Measurements from ENCODE around the gene BHLHE40.

BHLHE40 gene

GRCh38 chr3:5007873-5008272 lies 28.6 kb downstream of the BHLHE40 start:
- no peaks in the 10 kb centered on the region for H3K9me3 Mint-ChIP-seq
- H3K4me3 Mint-ChIP-seq = no peak overlapping the region
- no peaks in the 10 kb centered on the region for H3K27me3 Mint-ChIP-seq
- H3K36me3 Mint-ChIP-seq = no peaks in the 10 kb centered on the region
- H3K4me1 Mint-ChIP-seq = peaks cover 41% of the 10 kb centered on the region
- H3K27ac Mint-ChIP-seq = peak overlapping the region; percentile 98
- DNase-seq (ENCODE audit: low spot score in 2 of 2) (no peak), ATAC-seq (ENCODE audit: low read depth) (no peak)

- no peaks in the 10 kb centered on the region for H3K9me3 Mint-ChIP-seq
- no peak overlapping the region for H3K27ac Mint-ChIP-seq
- H3K4me3 Mint-ChIP-seq = no peak overlapping the region
- H3K27me3 Mint-ChIP-seq = no peaks in the 10 kb centered on the region
- no peak for ATAC-seq (ENCODE audit: low read depth)
- no peak for DNase-seq (ENCODE audit: low spot score in 2 of 2)
- H3K4me1 Mint-ChIP-seq = peaks cover 50% of the 10 kb centered on the region
- no peaks in the 10 kb centered on the region for H3K36me3 Mint-ChIP-seq
These were observed 30.4 kb downstream of the BHLHE40 start for GRCh38 chr3:5009506-5010109.

- no peak overlapping the region for H3K27ac Mint-ChIP-seq
- no peaks in the 10 kb centered on the region for H3K27me3 Mint-ChIP-seq
- no peak overlapping the region for H3K4me3 Mint-ChIP-seq
- no peaks in the 10 kb centered on the region for H3K36me3 Mint-ChIP-seq
- peaks cover 54% of the 10 kb centered on the region for H3K4me1 Mint-ChIP-seq
- H3K9me3 Mint-ChIP-seq = no peaks in the 10 kb centered on the region
- ATAC-seq (ENCODE audit: low read depth) (no peak), DNase-seq (ENCODE audit: low spot score in 2 of 2) (no peak)
These were observed 30.9 kb downstream of the BHLHE40 start for GRCh38 chr3:5010140-5010539.

DNA sequence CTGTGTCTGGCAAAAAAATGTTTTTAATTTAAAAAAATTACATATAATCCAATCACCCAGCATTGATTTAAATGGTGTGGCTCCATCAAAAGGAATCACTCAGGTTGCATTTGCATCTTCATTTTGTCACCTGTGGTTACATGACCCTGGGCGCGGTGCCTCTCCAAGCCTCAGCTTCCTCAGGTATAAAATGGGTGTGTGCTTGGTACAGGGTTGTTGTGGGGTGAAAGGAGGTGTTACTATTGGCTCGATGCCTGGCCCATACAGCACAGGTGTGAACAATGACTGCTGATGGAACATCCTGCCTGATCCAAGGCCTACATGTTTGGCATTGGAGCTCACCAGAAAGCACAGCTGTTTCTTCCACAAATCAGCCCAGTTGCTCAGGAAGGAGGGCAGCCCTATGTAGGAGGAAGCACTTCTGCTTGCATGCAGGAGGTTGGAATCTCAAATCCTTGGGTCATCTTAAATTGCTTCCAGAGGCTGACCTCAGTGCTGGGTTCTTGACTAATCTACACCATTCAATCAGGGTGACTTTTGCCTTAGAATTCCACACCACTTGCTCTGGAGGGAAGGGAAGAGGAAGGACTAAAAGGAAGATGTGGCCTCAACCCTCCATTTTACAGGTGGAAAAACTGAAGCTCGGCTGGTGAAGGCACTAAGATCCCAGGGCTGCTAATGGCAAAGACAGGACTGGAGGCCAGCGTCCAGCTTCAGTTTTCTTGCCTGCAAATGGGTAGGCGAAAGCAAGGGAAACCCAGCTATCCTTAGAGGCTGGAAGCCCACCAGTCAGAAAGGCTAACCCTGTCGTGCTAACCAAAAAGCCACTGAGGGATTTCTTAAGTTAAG lies 31.7 kb downstream of the BHLHE40 start:
- H3K9me3 Mint-ChIP-seq = no peaks in the 10 kb centered on the region
- H3K27me3 Mint-ChIP-seq = no peaks in the 10 kb centered on the region
- H3K36me3 Mint-ChIP-seq = no peaks in the 10 kb centered on the region
- DNase-seq (ENCODE audit: low spot score in 2 of 2) = no peak
- peak overlapping the region; percentile 68 for H3K4me3 Mint-ChIP-seq
- H3K27ac Mint-ChIP-seq = peak overlapping the region; percentile 93
- no peak for ATAC-seq (ENCODE audit: low read depth)
- H3K4me1 Mint-ChIP-seq = peaks cover 55% of the 10 kb centered on the region

GRCh38 chr3:5011555-5012256 lies 32.5 kb downstream of the BHLHE40 start:
- Mint-ChIP-seq H3K27me3 (no peaks in the 10 kb centered on the region), H3K4me3 (peak overlapping the region; percentile 55), H3K4me1 (peaks cover 59% of the 10 kb centered on the region), H3K9me3 (no peaks in the 10 kb centered on the region), H3K36me3 (no peaks in the 10 kb centered on the region), H3K27ac (peak overlapping the region; percentile 93)
- peak; percentile 76 to 81 for DNase-seq (ENCODE audit: low spot score in 2 of 2)
- ATAC-seq (ENCODE audit: low read depth) = peak; percentile 65

GRCh38 chr3:5012367-5012766 lies 33.1 kb downstream of the BHLHE40 start:
- H3K27me3 Mint-ChIP-seq = no peaks in the 10 kb centered on the region
- H3K4me3 Mint-ChIP-seq = peak overlapping the region; percentile 55

DNA sequence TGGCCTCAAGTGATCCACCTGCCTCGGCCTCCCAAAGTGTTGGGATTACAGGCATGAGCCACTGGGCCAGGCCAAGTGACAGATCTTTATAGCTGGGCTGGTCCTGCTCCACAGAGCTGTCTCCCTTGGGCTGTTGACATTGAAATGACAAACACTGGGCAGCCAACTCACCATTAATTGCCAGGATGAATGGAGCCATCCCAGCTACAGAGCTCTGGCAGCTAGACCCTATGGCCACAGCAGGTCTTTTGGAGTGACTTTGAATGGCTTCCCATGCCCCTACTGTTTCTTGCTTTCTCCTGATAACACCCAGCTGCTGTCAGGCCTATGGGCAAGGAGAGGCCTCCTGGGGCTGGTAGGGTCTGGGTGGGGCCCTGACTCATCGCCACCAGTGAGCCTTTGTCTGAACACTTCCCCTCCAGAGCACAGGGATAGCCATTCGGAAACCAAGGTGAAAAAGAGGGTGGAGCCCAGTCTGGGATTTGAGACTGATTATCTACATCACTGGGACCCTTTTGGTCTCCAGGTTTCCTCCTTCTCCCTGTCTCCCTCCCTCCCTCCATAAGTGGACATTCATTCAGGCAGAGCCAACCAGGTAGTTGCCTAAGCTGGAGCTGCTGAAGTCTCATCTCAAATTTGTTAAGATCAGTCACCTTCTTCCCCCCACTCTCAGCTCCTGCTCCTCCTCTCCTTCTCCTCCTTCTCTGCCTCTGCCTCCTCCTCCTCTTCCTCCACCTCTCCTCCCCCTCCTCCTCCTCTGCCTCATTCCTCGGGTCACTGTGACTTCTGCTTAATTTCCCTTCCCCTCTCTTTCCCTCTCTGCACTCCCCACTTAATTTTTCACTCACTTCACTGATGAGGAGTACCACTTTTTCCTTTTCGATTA lies 34.0 kb downstream of the BHLHE40 start:
- Mint-ChIP-seq H3K36me3 (no peaks in the 10 kb centered on the region), H3K27me3 (no peaks in the 10 kb centered on the region), H3K4me1 (peaks cover 55% of the 10 kb centered on the region), H3K4me3 (peak overlapping the region; percentile 21), H3K27ac (peak overlapping the region; percentile 93), H3K9me3 (no peaks in the 10 kb centered on the region)
- DNase-seq (ENCODE audit: low spot score in 2 of 2) = no peak
- no peak for ATAC-seq (ENCODE audit: low read depth)

More at GRCh38 chr3:5012367-5012766, 33.1 kb downstream of the BHLHE40 start:
- ATAC-seq (ENCODE audit: low read depth) (no peak), DNase-seq (ENCODE audit: low spot score in 2 of 2) (no peak)
- Mint-ChIP-seq H3K9me3 (no peaks in the 10 kb centered on the region), H3K27ac (peak overlapping the region; percentile 93), H3K36me3 (no peaks in the 10 kb centered on the region), H3K4me1 (peaks cover 56% of the 10 kb centered on the region)

DNA sequence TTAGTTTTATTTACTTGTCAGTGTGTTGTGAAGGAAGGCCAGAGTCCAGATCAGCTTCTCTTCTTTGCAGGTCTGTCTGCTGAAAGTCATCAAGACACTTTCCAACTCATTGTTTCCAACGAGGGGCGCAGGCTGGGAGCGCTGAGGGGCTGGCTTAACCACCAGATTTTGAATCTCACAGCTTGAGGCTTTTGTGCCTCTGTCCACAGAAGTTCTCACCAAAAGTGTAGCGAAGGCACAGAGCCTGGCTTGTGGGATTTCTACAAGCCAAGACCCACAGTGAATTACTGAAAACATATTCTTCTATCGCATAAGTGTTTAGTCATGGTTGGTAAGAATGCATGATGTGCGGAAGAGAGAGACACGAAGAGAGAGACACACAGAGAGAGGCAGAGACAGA lies 35.2 kb downstream of the BHLHE40 start:
- H3K4me1 Mint-ChIP-seq = peaks cover 54% of the 10 kb centered on the region
- ATAC-seq (ENCODE audit: low read depth) (no peak), DNase-seq (ENCODE audit: low spot score in 2 of 2) (no peak)
- H3K9me3 Mint-ChIP-seq = no peaks in the 10 kb centered on the region
- H3K27ac Mint-ChIP-seq = peak overlapping the region; percentile 93
- no peak overlapping the region for H3K4me3 Mint-ChIP-seq
- H3K27me3 Mint-ChIP-seq = no peaks in the 10 kb centered on the region
- H3K36me3 Mint-ChIP-seq = no peaks in the 10 kb centered on the region

DNA sequence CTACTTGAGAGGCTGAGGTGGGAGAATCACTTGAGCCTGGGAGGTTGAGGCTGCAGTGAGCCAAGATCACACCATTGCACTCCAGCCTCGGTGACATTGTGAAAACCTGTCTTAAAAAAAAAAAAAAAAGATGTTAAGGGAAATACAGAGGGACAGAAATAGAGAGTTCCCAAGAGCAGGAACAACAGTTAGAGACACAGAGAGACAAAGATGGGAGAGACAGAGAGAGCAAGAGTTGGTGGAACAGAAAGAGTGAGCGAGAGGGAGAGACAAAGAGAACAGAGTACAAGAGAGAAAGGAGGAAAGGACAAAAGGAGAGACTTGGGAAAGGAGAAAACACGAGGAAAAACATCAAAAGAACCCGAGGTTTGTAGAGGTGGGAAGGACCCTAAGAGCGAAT lies 35.8 kb downstream of the BHLHE40 start:
- ATAC-seq (ENCODE audit: low read depth) (no peak), DNase-seq (ENCODE audit: low spot score in 2 of 2) (no peak)
- peaks cover 54% of the 10 kb centered on the region for H3K4me1 Mint-ChIP-seq
- no peaks in the 10 kb centered on the region for H3K9me3 Mint-ChIP-seq
- H3K4me3 Mint-ChIP-seq = peak overlapping the region; percentile 2
- no peaks in the 10 kb centered on the region for H3K36me3 Mint-ChIP-seq
- no peaks in the 10 kb centered on the region for H3K27me3 Mint-ChIP-seq
- H3K27ac Mint-ChIP-seq = peak overlapping the region; percentile 93

GRCh38 chr3:5016211-5017161 lies 37.2 kb downstream of the BHLHE40 start:
- ATAC-seq (ENCODE audit: low read depth) = peak; percentile 56
- Mint-ChIP-seq H3K27me3 (no peaks in the 10 kb centered on the region), H3K4me3 (peak overlapping the region; percentile 24), H3K4me1 (peaks cover 52% of the 10 kb centered on the region), H3K36me3 (no peaks in the 10 kb centered on the region), H3K9me3 (no peaks in the 10 kb centered on the region), H3K27ac (peak overlapping the region; percentile 86)
- DNase-seq (ENCODE audit: low spot score in 2 of 2) = peak in 1 of 2 donors; percentile 53

GRCh38 chr3:5017925-5018531 lies 38.8 kb downstream of the BHLHE40 start:
- DNase-seq (ENCODE audit: low spot score in 2 of 2) (no peak), ATAC-seq (ENCODE audit: low read depth) (no peak)
- Mint-ChIP-seq H3K4me1 (peaks cover 39% of the 10 kb centered on the region), H3K36me3 (no peaks in the 10 kb centered on the region), H3K9me3 (no peaks in the 10 kb centered on the region), H3K4me3 (no peak overlapping the region), H3K27ac (peak overlapping the region; percentile 42), H3K27me3 (no peaks in the 10 kb centered on the region)

GRCh38 chr3:5019411-5020241 lies 40.4 kb downstream of the BHLHE40 start:
- no peak for ATAC-seq (ENCODE audit: low read depth)
- Mint-ChIP-seq H3K27me3 (no peaks in the 10 kb centered on the region), H3K4me3 (no peak overlapping the region), H3K36me3 (no peaks in the 10 kb centered on the region), H3K9me3 (no peaks in the 10 kb centered on the region), H3K4me1 (peaks cover 29% of the 10 kb centered on the region), H3K27ac (no peak overlapping the region)
- DNase-seq (ENCODE audit: low spot score in 2 of 2) = no peak

Measured in memory B cell (primary cell).